Natural killer cell treated with Interleukin-12 subunit alpha and Interleukin-12 subunit beta and Interleukin-15 and Interleukin-18, amount 100 ng/mL, for 72 hours (primary cell): Measurements from ENCODE around the gene CYP2C18. TPM values are rescaled to one million over a fixed set of nuclear protein-coding genes. Genes with fewer than 3 reads are reported as not detected.
"Not testable (repeated sequence)": the region's sequence is repeated elsewhere in the genome, so short reads cannot be mapped to it uniquely, and the experiment has no call there.

Experiments used
- ATAC-seq, 2 donors: fragments of 150-1000 bp; cut with Tn5 transposase in 1 of 2; sonication (Bioruptor Pico), chemical (Tn5 transposase) in 1 of 2; 2 replicates each; pipeline ENCODE4 v1.10.0; 2021
- DNase-seq: peaks from one replicate; pipeline ENCODE4 v3.0.0; 2022; ENCODE audit warnings: low spot score
- H3K27ac Mint-ChIP-seq, 2 donors: 1 replicate in 1 of 2; 2 replicates in 1 of 2; pipeline ENCODE4 v1.8.0; 2022; ENCODE audit warnings: mixed read lengths in 2 of 2, mild to moderate bottlenecking in 1 of 2, moderate library complexity in 1 of 2
- H3K27me3 Mint-ChIP-seq, 2 donors: 1 replicate in 1 of 2; 2 replicates in 1 of 2; pipeline ENCODE4 v1.8.0; 2022; ENCODE audit warnings: mixed read lengths in 2 of 2
- H3K36me3 Mint-ChIP-seq: one replicate; pipeline ENCODE4 v1.8.0; 2022; ENCODE audit warnings: mixed read lengths
- H3K4me1 Mint-ChIP-seq, 2 donors: 1 replicate in 1 of 2; 2 replicates in 1 of 2; pipeline ENCODE4 v1.8.0; 2022; ENCODE audit warnings: low read depth in 2 of 2, mixed read lengths in 2 of 2, mild to moderate bottlenecking in 1 of 2
- H3K4me3 Mint-ChIP-seq: one replicate; pipeline ENCODE4 v1.8.0; 2022; ENCODE audit warnings: mixed read lengths
- H3K9me3 Mint-ChIP-seq: 2 replicates; pipeline ENCODE4 v1.8.0; 2022; ENCODE audit warnings: mixed read lengths
- total RNA-seq, 2 donors: library from RNA; stranded (reverse); gene quantifications; one replicate each; pipeline ENCODE4 v1.2.3, GENCODE V29; 2022

The CYP2C18 gene
- total RNA-seq, 2 donors from 2014 or later: not detected

- Mint-ChIP-seq H3K36me3 (no peaks in the 10 kb centered on the region), H3K4me1 (no peaks in the 10 kb centered on the region), H3K9me3 (peaks cover 3% of the 10 kb centered on the region), H3K4me3 (no peak overlapping the region), H3K27me3 (no peaks in the 10 kb centered on the region), H3K27ac (no peak overlapping the region)
- no peak for ATAC-seq
- DNase-seq: no peak
These were observed 3.0 kb upstream of the CYP2C18 start for GRCh38 chr10:94680544-94680943.

GRCh38 chr10:94682636-94683035 is 893 bp upstream of the CYP2C18 start:
- H3K36me3 Mint-ChIP-seq, DNase-seq, H3K27ac Mint-ChIP-seq, H3K27me3 Mint-ChIP-seq, H3K4me3 Mint-ChIP-seq, H3K4me1 Mint-ChIP-seq, H3K9me3 Mint-ChIP-seq, ATAC-seq: not testable (repeated sequence)

GRCh38 chr10:94687625-94688248 is 4.2 kb downstream of the CYP2C18 start:
- no peaks in the 10 kb centered on the region for H3K4me1 Mint-ChIP-seq
- H3K27ac Mint-ChIP-seq: no peak overlapping the region
- no peak overlapping the region for H3K4me3 Mint-ChIP-seq
- no peak for DNase-seq
- no peaks in the 10 kb centered on the region for H3K36me3 Mint-ChIP-seq
- ATAC-seq: no peak
- no peaks in the 10 kb centered on the region for H3K27me3 Mint-ChIP-seq
- peaks cover 8% of the 10 kb centered on the region for H3K9me3 Mint-ChIP-seq

- Mint-ChIP-seq H3K4me3 (no peak overlapping the region), H3K27me3 (no peaks in the 10 kb centered on the region), H3K9me3 (peaks cover 12% of the 10 kb centered on the region), H3K4me1 (no peaks in the 10 kb centered on the region), H3K36me3 (no peaks in the 10 kb centered on the region), H3K27ac (no peak overlapping the region)
- no peak for DNase-seq
- ATAC-seq: no peak
These were observed 22.6 kb downstream of the CYP2C18 start for GRCh38 chr10:94706089-94706488.

- H3K4me3 Mint-ChIP-seq: no peak overlapping the region
- H3K9me3 Mint-ChIP-seq: peaks cover 7% of the 10 kb centered on the region
- no peaks in the 10 kb centered on the region for H3K27me3 Mint-ChIP-seq
- no peak overlapping the region for H3K27ac Mint-ChIP-seq
- no peaks in the 10 kb centered on the region for H3K4me1 Mint-ChIP-seq
- no peak for DNase-seq
- ATAC-seq: no peak
- no peaks in the 10 kb centered on the region for H3K36me3 Mint-ChIP-seq
These were observed 27.0 kb downstream of the CYP2C18 start for GRCh38 chr10:94710578-94710977.

GRCh38 chr10:94725871-94726270 is 42.3 kb downstream of the CYP2C18 start:
- DNase-seq (no peak), ATAC-seq (no peak)
- Mint-ChIP-seq H3K4me3 (no peak overlapping the region), H3K4me1 (no peaks in the 10 kb centered on the region), H3K27me3 (no peaks in the 10 kb centered on the region), H3K9me3 (peaks cover 8% of the 10 kb centered on the region), H3K27ac (no peak overlapping the region), H3K36me3 (no peaks in the 10 kb centered on the region)

- ATAC-seq (no peak), DNase-seq (no peak)
- H3K36me3 Mint-ChIP-seq: no peaks in the 10 kb centered on the region
- no peak overlapping the region for H3K27ac Mint-ChIP-seq
- no peak overlapping the region for H3K4me3 Mint-ChIP-seq
- H3K27me3 Mint-ChIP-seq: no peaks in the 10 kb centered on the region
- H3K9me3 Mint-ChIP-seq: peaks cover 8% of the 10 kb centered on the region
- H3K4me1 Mint-ChIP-seq: no peaks in the 10 kb centered on the region
These were observed 51.7 kb downstream of the CYP2C18 start for GRCh38 chr10:94735197-94735596.

GRCh38 chr10:94738588-94738987 is 55.1 kb downstream of the CYP2C18 start:
- ATAC-seq (no peak), DNase-seq (no peak)
- Mint-ChIP-seq H3K27ac (no peak overlapping the region), H3K9me3 (peaks cover 18% of the 10 kb centered on the region), H3K4me1 (no peaks in the 10 kb centered on the region), H3K36me3 (peaks cover 7% of the 10 kb centered on the region), H3K27me3 (no peaks in the 10 kb centered on the region), H3K4me3 (no peak overlapping the region)

GRCh38 chr10:94747137-94747536 is 63.6 kb downstream of the CYP2C18 start:
- H3K4me1 Mint-ChIP-seq: no peaks in the 10 kb centered on the region

GRCh38 chr10:94747838-94748237 is 64.3 kb downstream of the CYP2C18 start:
- DNase-seq (no peak), ATAC-seq (no peak)
- peaks cover 6% of the 10 kb centered on the region for H3K36me3 Mint-ChIP-seq
- no peak overlapping the region for H3K4me3 Mint-ChIP-seq
- peaks cover 5% of the 10 kb centered on the region for H3K9me3 Mint-ChIP-seq
- no peaks in the 10 kb centered on the region for H3K4me1 Mint-ChIP-seq
- no peak overlapping the region for H3K27ac Mint-ChIP-seq
- no peaks in the 10 kb centered on the region for H3K27me3 Mint-ChIP-seq

More at GRCh38 chr10:94747137-94747536, 63.6 kb downstream of the CYP2C18 start:
- ATAC-seq (no peak), DNase-seq (no peak)
- no peaks in the 10 kb centered on the region for H3K27me3 Mint-ChIP-seq
- H3K4me3 Mint-ChIP-seq: no peak overlapping the region
- H3K9me3 Mint-ChIP-seq: peaks cover 9% of the 10 kb centered on the region
- no peak overlapping the region for H3K27ac Mint-ChIP-seq
- peaks cover 11% of the 10 kb centered on the region for H3K36me3 Mint-ChIP-seq

GRCh38 chr10:94757916-94758315 is 74.4 kb downstream of the CYP2C18 start:
- Mint-ChIP-seq H3K27ac (no peak overlapping the region), H3K27me3 (no peaks in the 10 kb centered on the region), H3K36me3 (no peaks in the 10 kb centered on the region), H3K9me3 (peaks cover 13% of the 10 kb centered on the region), H3K4me3 (no peak overlapping the region), H3K4me1 (no peaks in the 10 kb centered on the region)
- DNase-seq (no peak), ATAC-seq (no peak)

- H3K4me1 Mint-ChIP-seq: no peaks in the 10 kb centered on the region
- no peak for DNase-seq
- peaks cover 16% of the 10 kb centered on the region for H3K9me3 Mint-ChIP-seq
- no peak overlapping the region for H3K4me3 Mint-ChIP-seq
- H3K27me3 Mint-ChIP-seq: no peaks in the 10 kb centered on the region
- H3K27ac Mint-ChIP-seq: no peak overlapping the region
- H3K36me3 Mint-ChIP-seq: no peaks in the 10 kb centered on the region
- ATAC-seq: no peak
These were observed 77.2 kb downstream of the CYP2C18 start for GRCh38 chr10:94760586-94761178.

GRCh38 chr10:94762393-94762792 is 78.9 kb downstream of the CYP2C18 start, which contains the start of gene CYP2C19:
Gene CYP2C19, plus strand, starts transcription at chr10:94762681. Its CDS starts 25 bp downstream, at chr10:94762706.
- no peaks in the 10 kb centered on the region for H3K4me1 Mint-ChIP-seq
- H3K4me3 Mint-ChIP-seq: no peak within 1 kb of the TSS
- no peak for DNase-seq
- H3K36me3 Mint-ChIP-seq: no peaks in the 10 kb centered on the region
- no peak within 1 kb of the TSS for H3K27ac Mint-ChIP-seq
- ATAC-seq: no peak
- no peaks in the 10 kb centered on the region for H3K27me3 Mint-ChIP-seq
- H3K9me3 Mint-ChIP-seq: peaks cover 9% of the 10 kb centered on the region

- H3K4me3 Mint-ChIP-seq, H3K4me1 Mint-ChIP-seq, ATAC-seq, DNase-seq, H3K36me3 Mint-ChIP-seq, H3K27me3 Mint-ChIP-seq, H3K27ac Mint-ChIP-seq: not testable (repeated sequence)
- H3K9me3 Mint-ChIP-seq: peaks cover 14% of the 10 kb centered on the region
These were observed 91.9 kb downstream of the CYP2C18 start for GRCh38 chr10:94775425-94775824.
